Endothelial cell of umbilical vein (primary cell): ENCODE results near the gene ADCY2. TPM values are rescaled to one million over a fixed set of nuclear protein-coding genes. Genes with fewer than 3 reads are reported as not detected.

Experiments used
- BruUV-seq: library from RNA; stranded (reverse); fragments of 400-500 nt; replicated peaks from 2 replicates; lab custom pipeline; 2021; lab: Mats Ljungman, UMichigan
- CTCF ChIA-PET: fragments of 300-600, 350-600 bp; sonication (Branson Sonifier 250); formaldehyde crosslinking; loops from one replicate; lab custom pipeline; 2021; ENCODE audit warnings: antibody characterized with exemption, inconsistent platforms; lab: Charles Lee
- POLR2A ChIA-PET: fragments of 300-600, 350-600 bp; sonication (Branson Sonifier 250); formaldehyde crosslinking; loops from one replicate; lab custom pipeline; 2021; ENCODE audit warnings: antibody characterized with exemption, inconsistent platforms; lab: Charles Lee
- DNase-seq: peaks from one replicate; pipeline ENCODE4 v3.0.0-alpha.2; 2011; ENCODE audit warnings: low read depth, low spot score
- FAIRE-seq: peaks from 2 replicates; lab custom pipeline; 2011; peaks lifted over from hg19 to GRCh38; lab: Jason Lieb, UNC
- H2AFZ ChIP-seq: 2 replicates; pipeline ENCODE4 v1.6.0; 2012; ENCODE audit warnings: low read depth, low read length, control low read depth, inconsistent platforms
- H3K27ac ChIP-seq: 2 replicates; pipeline ENCODE4 v1.5.1; 2011; ENCODE audit warnings: low read depth, mild to moderate bottlenecking, control low read depth, low read length, moderate library complexity; ENCODE audit not compliant: insufficient read depth
- H3K27me3 ChIP-seq, 2 experiments: 2 replicates each; pipeline versions ENCODE4 v1.6.0 to v1.6.1; 2011; ENCODE audit warnings: low read length in 2 of 2, mixed read lengths in 1 of 2; ENCODE audit not compliant: control insufficient read depth in 2 of 2, insufficient read depth in 2 of 2
- H3K36me3 ChIP-seq, 2 experiments: 2 replicates in 1 of 2; 3 replicates in 1 of 2; pipeline ENCODE4 v1.5.1; 2011; ENCODE audit warnings: low read length in 2 of 2, mild to moderate bottlenecking in 1 of 2, moderate library complexity in 1 of 2; ENCODE audit not compliant: control insufficient read depth in 2 of 2, insufficient read depth in 2 of 2; ENCODE audit errors: extremely low read depth in 1 of 2
- H3K4me1 ChIP-seq: 3 replicates; pipeline ENCODE4 v1.5.1; 2011; ENCODE audit warnings: mild to moderate bottlenecking, low read length; ENCODE audit not compliant: control insufficient read depth, insufficient read depth; ENCODE audit errors: extremely low read depth
- H3K4me2 ChIP-seq: 2 replicates; pipeline ENCODE4 v1.6.1; 2011; ENCODE audit warnings: low read length, control low read depth, mixed read lengths; ENCODE audit not compliant: insufficient read depth
- H3K4me3 ChIP-seq, 3 experiments: fragments of 200-600 bp in 1 of 3; sonication (generic), shearing (Covaris generic) in 1 of 3; replicated peaks in 1 of 3; 2 replicates each; pipeline ENCODE4 v1.5.1; 2011 to 2016; ENCODE audit warnings: control low read depth in 3 of 3, low read length in 3 of 3, mild to moderate bottlenecking in 2 of 3, inconsistent platforms in 1 of 3, low read depth in 1 of 3, moderate library complexity in 1 of 3; ENCODE audit not compliant: insufficient read depth in 1 of 3
- H3K79me2 ChIP-seq: 2 replicates; pipeline ENCODE4 v1.6.0; 2012; ENCODE audit warnings: low read length, inconsistent platforms; ENCODE audit not compliant: control insufficient read depth, insufficient read depth
- H3K9ac ChIP-seq: replicated peaks from 2 replicates; pipeline ENCODE3; 2011; ENCODE audit warnings: low read length, control low read depth; ENCODE audit not compliant: insufficient read depth; ENCODE audit errors: extremely low read depth
- H3K9me1 ChIP-seq: replicated peaks from 3 replicates; pipeline ENCODE4 v1.6.0; 2011; ENCODE audit warnings: mild to moderate bottlenecking, low read length; ENCODE audit not compliant: control insufficient read depth, insufficient read depth; ENCODE audit errors: extremely low read depth
- H3K9me3 ChIP-seq: replicated peaks from 2 replicates; pipeline ENCODE4 v1.5.1; 2012; ENCODE audit warnings: low read length, inconsistent platforms; ENCODE audit not compliant: control insufficient read depth, insufficient read depth
- H4K20me1 ChIP-seq: replicated peaks from 2 replicates; pipeline ENCODE3; 2011; ENCODE audit warnings: mild to moderate bottlenecking, low read length; ENCODE audit not compliant: control insufficient read depth, insufficient read depth; ENCODE audit errors: extremely low read depth
- EZH2 ChIP-seq: IDR thresholded peaks from 2 replicates; pipeline ENCODE4 v1.6.1; 2012; ENCODE audit warnings: borderline replicate concordance, low read depth, mild to moderate bottlenecking, moderate library complexity, low read length, inconsistent platforms; ENCODE audit not compliant: severe bottlenecking
- FOS ChIP-seq: IDR thresholded peaks from 2 replicates; pipeline ENCODE4 v1.6.1; 2011; ENCODE audit warnings: mild to moderate bottlenecking, low read length, moderate library complexity, borderline replicate concordance; ENCODE audit not compliant: insufficient read depth
- GATA2 ChIP-seq: IDR thresholded peaks from 2 replicates; pipeline ENCODE4 v1.7.0; 2011; ENCODE audit warnings: low read depth, mild to moderate bottlenecking, moderate library complexity, mixed read lengths, low read length; ENCODE audit not compliant: insufficient read length, insufficient read depth
- JUN ChIP-seq: IDR thresholded peaks from 2 replicates; pipeline ENCODE4 v1.6.1; 2011; ENCODE audit warnings: borderline replicate concordance, low read depth; ENCODE audit not compliant: insufficient read length, insufficient read depth
- MYC ChIP-seq: IDR thresholded peaks from one replicate; pipeline ENCODE4 v1.6.1; 2011; ENCODE audit warnings: mild to moderate bottlenecking, low read depth, low read length
- POLR2A ChIP-seq: IDR thresholded peaks from 2 replicates; pipeline ENCODE4 v1.6.1; 2012; ENCODE audit warnings: low read depth, mild to moderate bottlenecking, control low read depth, low read length
- POLR2AphosphoS5 ChIP-seq: IDR thresholded peaks from 2 replicates; pipeline ENCODE4 v1.6.1; 2012; ENCODE audit warnings: low read depth, mild to moderate bottlenecking, control low read depth, low read length, moderate library complexity; ENCODE audit not compliant: insufficient read depth
- dilution Hi-C: fragments of 300-500 bp; cut with MboI; formaldehyde crosslinking; loops from one replicate; pipeline ENCODE4 v1.15.0; 2019; ENCODE audit warnings: low sequenced_read_pairs; ENCODE audit not compliant: extremely low pct_ligation_motif_present
- intact Hi-C: fragments of 100-400 bp; cut with micrococcal nuclease; formaldehyde crosslinking; loops from one replicate; pipeline ENCODE4 v1.10.0; 2022
- polyA plus RNA-seq, 4 experiments: library from polyadenylated mRNA; depleted of rRNA in 3 of 4; stranded (reverse) in 3 of 4; unstranded in 1 of 4; fragments of >200 nt; gene quantifications; 2 replicates each; pipeline versions ENCODE4 v1.2.1 to v1.2.3, GENCODE V29; 2011 to 2012; ENCODE audit warnings: missing spikeins in 1 of 4
- total RNA-seq: library from RNA; stranded (reverse); gene quantifications from 2 replicates; pipeline ENCODE4 v1.2.3, GENCODE V29; 2021
- TF ChIP-seq, protein P1 (sequence below): IDR thresholded peaks from 2 replicates; pipeline ENCODE4 v1.6.1; 2011; ENCODE audit not compliant: insufficient read depth, insufficient read length
- TF ChIP-seq, protein P2 (sequence below), 2 donors: IDR thresholded peaks; 1 replicate in 1 of 2; 2 replicates in 1 of 2; pipeline ENCODE4 v1.5.1; 2011; ENCODE audit warnings: low read length in 2 of 2, mild to moderate bottlenecking in 2 of 2, moderate library complexity in 2 of 2, control low read depth in 1 of 2, inconsistent platforms in 1 of 2, low read depth in 1 of 2; ENCODE audit not compliant: insufficient read depth in 1 of 2; ENCODE audit errors: extremely low read depth in 1 of 2

The ADCY2 gene
- total and polyA plus RNA-seq, 2 donors (not counting 3 experiments of a cell fraction or from before 2014, with no cell fraction given), result under 0.01 TPM; not detected in 1

DNA sequence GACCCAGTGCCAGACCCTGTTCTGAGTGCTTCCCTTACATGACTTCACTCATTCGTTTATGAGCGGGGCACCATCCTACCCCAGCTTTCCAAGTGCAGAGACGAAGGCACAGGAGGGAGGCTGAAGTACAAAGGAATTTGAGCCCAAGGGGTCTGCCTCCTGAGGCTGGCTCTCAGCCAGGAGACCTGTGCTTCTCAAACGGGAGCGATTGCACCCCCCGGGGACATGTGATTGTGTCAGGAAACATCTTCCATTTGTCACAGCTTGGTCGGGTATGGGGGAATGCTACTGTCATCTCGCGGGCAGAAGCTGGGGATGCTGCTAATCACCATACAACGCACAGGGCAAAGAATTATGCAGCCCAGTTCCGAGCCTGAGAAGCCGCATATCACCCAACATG is 23.9 kb downstream of the ADCY2 start:
- no peak overlapping the region for H3K9ac ChIP-seq
- BruUV-seq, result no TSS peak
- H3K79me2 ChIP-seq, result no peaks in the 10 kb centered on the region
- H3K36me3 ChIP-seq, result no peaks in the 10 kb centered on the region
- H3K4me2 ChIP-seq, result no peak overlapping the region
- peaks cover 4% of the 10 kb centered on the region for H3K9me3 ChIP-seq
- H3K9me1 ChIP-seq, result no peaks in the 10 kb centered on the region
- no peaks in the 10 kb centered on the region for H3K4me1 ChIP-seq
- H4K20me1 ChIP-seq, result no peaks in the 10 kb centered on the region
- DNase-seq (no peak), FAIRE-seq (no peak)
- no peak overlapping the region for H2AFZ ChIP-seq
- CTCF ChIA-PET, result no interaction called here
- dilution Hi-C loops (no loop called here), intact Hi-C loops (no loop called here)
- H3K27ac ChIP-seq, result no peak overlapping the region
- POLR2A ChIA-PET, result no interaction called here
- no peak overlapping the region for H3K4me3 ChIP-seq
- no peak for TF ChIP-seq JUN
- TF ChIP-seq, protein P1, sequence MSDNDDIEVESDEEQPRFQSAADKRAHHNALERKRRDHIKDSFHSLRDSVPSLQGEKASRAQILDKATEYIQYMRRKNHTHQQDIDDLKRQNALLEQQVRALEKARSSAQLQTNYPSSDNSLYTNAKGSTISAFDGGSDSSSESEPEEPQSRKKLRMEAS, result no peak
- TF ChIP-seq, protein P2, sequence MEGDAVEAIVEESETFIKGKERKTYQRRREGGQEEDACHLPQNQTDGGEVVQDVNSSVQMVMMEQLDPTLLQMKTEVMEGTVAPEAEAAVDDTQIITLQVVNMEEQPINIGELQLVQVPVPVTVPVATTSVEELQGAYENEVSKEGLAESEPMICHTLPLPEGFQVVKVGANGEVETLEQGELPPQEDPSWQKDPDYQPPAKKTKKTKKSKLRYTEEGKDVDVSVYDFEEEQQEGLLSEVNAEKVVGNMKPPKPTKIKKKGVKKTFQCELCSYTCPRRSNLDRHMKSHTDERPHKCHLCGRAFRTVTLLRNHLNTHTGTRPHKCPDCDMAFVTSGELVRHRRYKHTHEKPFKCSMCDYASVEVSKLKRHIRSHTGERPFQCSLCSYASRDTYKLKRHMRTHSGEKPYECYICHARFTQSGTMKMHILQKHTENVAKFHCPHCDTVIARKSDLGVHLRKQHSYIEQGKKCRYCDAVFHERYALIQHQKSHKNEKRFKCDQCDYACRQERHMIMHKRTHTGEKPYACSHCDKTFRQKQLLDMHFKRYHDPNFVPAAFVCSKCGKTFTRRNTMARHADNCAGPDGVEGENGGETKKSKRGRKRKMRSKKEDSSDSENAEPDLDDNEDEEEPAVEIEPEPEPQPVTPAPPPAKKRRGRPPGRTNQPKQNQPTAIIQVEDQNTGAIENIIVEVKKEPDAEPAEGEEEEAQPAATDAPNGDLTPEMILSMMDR (IDR thresholded peaks at IDR 0.05; ENCODE audit: extremely low read depth in 1 of 2, insufficient read depth in 1 of 2, low read depth in 1 of 2, low read length in 2 of 2), result no peak
- TF ChIP-seq MYC, result no peak
- no peak for TF ChIP-seq POLR2A
- no peak for TF ChIP-seq FOS
- no peak for TF ChIP-seq EZH2
- no peak for TF ChIP-seq POLR2AphosphoS5
- no peak for TF ChIP-seq GATA2
- no peaks in the 10 kb centered on the region for H3K27me3 ChIP-seq
